ENCODE measurements around the gene MMP2.

DNA sequence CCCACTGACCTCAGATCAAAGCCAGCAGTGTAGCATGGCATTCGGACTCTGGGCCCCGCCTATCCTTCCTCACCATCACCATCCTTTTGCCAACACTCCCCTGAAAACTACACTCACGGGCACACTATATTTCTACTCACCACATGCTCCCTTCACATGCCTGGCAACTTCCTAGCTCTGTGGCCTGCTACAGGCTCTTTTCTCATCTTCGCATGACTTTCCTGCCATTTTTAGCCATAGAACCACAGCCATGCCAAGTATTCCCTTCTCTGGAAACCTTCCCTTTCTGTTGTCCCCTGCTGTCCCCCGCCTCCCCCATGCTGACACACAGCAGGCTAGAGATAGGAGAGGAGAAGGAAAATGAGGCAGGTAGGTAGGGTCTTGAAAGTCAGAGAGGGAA lies 45.5 kb upstream of the MMP2 start:
- TF ChIP-seq, protein P1, sequence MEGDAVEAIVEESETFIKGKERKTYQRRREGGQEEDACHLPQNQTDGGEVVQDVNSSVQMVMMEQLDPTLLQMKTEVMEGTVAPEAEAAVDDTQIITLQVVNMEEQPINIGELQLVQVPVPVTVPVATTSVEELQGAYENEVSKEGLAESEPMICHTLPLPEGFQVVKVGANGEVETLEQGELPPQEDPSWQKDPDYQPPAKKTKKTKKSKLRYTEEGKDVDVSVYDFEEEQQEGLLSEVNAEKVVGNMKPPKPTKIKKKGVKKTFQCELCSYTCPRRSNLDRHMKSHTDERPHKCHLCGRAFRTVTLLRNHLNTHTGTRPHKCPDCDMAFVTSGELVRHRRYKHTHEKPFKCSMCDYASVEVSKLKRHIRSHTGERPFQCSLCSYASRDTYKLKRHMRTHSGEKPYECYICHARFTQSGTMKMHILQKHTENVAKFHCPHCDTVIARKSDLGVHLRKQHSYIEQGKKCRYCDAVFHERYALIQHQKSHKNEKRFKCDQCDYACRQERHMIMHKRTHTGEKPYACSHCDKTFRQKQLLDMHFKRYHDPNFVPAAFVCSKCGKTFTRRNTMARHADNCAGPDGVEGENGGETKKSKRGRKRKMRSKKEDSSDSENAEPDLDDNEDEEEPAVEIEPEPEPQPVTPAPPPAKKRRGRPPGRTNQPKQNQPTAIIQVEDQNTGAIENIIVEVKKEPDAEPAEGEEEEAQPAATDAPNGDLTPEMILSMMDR (IDR thresholded peaks at IDR 0.05), result no peak
- no peak for TF ChIP-seq POLR2A (IDR thresholded peaks at IDR 0.05)
